ENCODE results near the gene SIRT7. TPM values are rescaled to one million over a fixed set of nuclear protein-coding genes. Genes with fewer than 3 reads are reported as not detected.

The SIRT7 gene
- total and polyA plus RNA-seq, 8 donors: 9.6 to 40.2 (median 13.5) TPM

GRCh38 chr17:81959362-81960129, 41.6 kb upstream of the SIRT7 start:
- WGBS, 2 donors: 2% methylated on average over 48 to 112 of the region's 112 CpGs
- FAIRE-seq: no peak
- peak overlapping the region in 2 of 4 donors; percentile 36 to 48 for H3K4me3 ChIP-seq
- ATAC-seq: peak; percentile 92 to 97 (median 93)
- TF ChIP-seq CTCF (IDR thresholded peaks at IDR 0.05): peak; percentile 23 to 69 (median 60)
- peaks cover 5 to 11% (median 5%) of the 10 kb centered on the region in 3 donors for H3K4me1 ChIP-seq
- no peak overlapping the region for H3K27ac ChIP-seq
- peaks cover 0 to 9% (median 5%) of the 10 kb centered on the region in 4 donors for H3K27me3 ChIP-seq
- intact Hi-C loops (cut with DNase I): loop anchor here in 2 of 3 donors (5.0 to 10.0 kb wide), 2 partner anchors 55 to 58 kb away; no protein-coding TSS in a partner anchor
- no peaks in the 10 kb centered on the region for H3K36me3 ChIP-seq
- H3K9me3 ChIP-seq: no peaks in the 10 kb centered on the region
- peak; percentile 54 to 95 (median 78) for DNase-seq

DNA sequence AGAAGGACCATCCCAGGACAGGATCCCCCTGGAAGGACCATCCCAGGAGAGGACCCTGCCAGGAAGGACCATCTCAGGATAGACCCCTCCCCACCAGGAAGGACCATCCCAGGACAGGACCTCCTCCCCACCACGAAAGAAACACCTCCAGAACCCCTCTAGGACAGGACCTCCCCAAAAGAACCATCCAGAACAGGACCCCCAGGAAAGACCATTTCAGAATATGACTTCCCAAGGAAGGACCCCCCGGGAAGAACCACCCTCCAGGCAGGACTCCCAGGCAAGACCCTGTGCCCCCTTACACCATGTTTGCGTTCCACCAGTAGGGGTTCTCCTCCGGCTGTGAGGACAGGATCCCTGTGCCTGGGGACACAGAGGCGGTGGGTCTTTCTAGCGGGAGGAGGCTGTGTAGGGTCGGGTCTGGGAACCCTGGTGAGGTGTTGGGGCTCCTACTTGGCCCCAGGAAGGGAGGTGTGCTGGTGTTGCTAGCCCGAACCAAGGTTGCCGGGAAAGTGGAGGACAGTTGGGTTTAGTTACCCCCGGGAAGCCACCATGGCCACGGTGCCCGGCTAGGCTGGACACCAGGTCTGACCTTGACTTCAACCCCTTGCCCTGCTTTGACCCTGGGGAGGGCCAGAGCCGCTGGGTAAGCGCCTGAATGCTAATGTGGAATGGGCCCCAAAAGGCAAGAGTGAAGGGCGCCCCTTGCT, 40.8 kb upstream of the SIRT7 start:
- ATAC-seq (no peak), FAIRE-seq (no peak), DNase-seq (no peak)
- no peaks in the 10 kb centered on the region for H3K36me3 ChIP-seq
- H3K27me3 ChIP-seq: peaks cover 0 to 9% (median 5%) of the 10 kb centered on the region in 4 donors
- H3K9me3 ChIP-seq: no peaks in the 10 kb centered on the region
- 46 to 50% methylated on average over 15 of the region's 15 CpGs for WGBS, 2 donors
- no peak overlapping the region for H3K27ac ChIP-seq
- TF ChIP-seq CTCF (IDR thresholded peaks at IDR 0.05): no peak
- H3K4me1 ChIP-seq: peaks cover 5 to 11% (median 5%) of the 10 kb centered on the region in 3 donors
- intact Hi-C loops (cut with DNase I): loop anchor here in 1 of 3 donors (10.0 kb wide), 1 partner anchor 56 kb away; no protein-coding TSS in a partner anchor
- peak overlapping the region in 1 of 4 donors; percentile 48 for H3K4me3 ChIP-seq

DNA sequence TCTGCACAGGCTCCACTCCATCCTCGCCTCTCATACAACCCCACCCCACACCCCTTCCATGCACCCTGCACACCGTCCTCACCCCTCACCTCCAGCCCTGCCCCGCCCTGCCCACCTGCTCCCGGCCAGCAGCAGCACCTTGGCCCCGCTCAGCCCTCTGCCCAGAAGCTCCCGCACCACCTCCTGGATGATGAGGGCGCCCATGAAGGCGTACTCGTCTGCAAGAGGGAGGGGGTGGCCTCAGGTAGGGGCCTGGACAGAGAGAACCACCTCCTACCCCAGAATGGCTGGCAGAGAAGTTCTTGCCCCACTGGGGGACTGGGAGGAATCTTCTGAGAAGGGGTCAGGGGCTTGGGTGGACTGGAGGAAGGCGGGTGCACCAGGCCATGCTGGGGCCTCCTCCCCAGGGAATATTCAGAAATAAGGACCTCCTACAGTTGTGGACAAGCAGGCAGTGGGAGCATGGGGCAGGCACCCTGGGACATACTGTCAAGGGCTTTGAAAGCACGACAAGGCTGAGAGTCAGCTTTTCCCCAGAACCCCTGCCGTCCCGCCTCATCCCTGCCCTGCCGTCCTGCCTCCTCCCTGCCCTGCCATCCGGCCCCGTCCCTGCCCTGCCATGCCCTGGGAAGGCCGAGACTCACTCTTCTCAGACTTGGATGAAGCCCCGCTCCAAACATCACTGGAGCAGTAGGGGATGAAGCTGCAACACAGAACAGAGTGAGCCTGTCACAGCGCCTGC, 39.9 kb upstream of the SIRT7 start:
- DNase-seq (no peak), ATAC-seq (no peak), FAIRE-seq (no peak)
- Histone ChIP-seq H3K4me1 (peaks cover 5 to 11% (median 5%) of the 10 kb centered on the region in 3 donors), H3K27me3 (peaks cover 0 to 9% (median 5%) of the 10 kb centered on the region in 4 donors), H3K36me3 (no peaks in the 10 kb centered on the region), H3K27ac (no peak overlapping the region), H3K9me3 (no peaks in the 10 kb centered on the region), H3K4me3 (no peak overlapping the region)
- TF ChIP-seq CTCF (IDR thresholded peaks at IDR 0.05): no peak
- 76 to 85% methylated on average over 19 of the region's 19 CpGs for WGBS, 2 donors
- intact Hi-C loops (cut with DNase I): loop anchor here in 1 of 3 donors (10.0 kb wide), 1 partner anchor 57 kb away; no protein-coding TSS in a partner anchor

- no peak overlapping the region for H3K27ac ChIP-seq
- 83 to 85% methylated on average over 45 of the region's 45 CpGs for WGBS, 2 donors
- H3K9me3 ChIP-seq: no peaks in the 10 kb centered on the region
- no peaks in the 10 kb centered on the region for H3K36me3 ChIP-seq
- H3K4me1 ChIP-seq: peaks cover 5 to 11% (median 5%) of the 10 kb centered on the region in 3 donors
- DNase-seq: peak in 1 of 6 donors; percentile 63
- peaks cover 0 to 9% (median 5%) of the 10 kb centered on the region in 4 donors for H3K27me3 ChIP-seq
- no peak overlapping the region for H3K4me3 ChIP-seq
- no peak for TF ChIP-seq CTCF (IDR thresholded peaks at IDR 0.05)
- FAIRE-seq: no peak
- intact Hi-C loops (cut with DNase I): loop anchor here in 1 of 3 donors (10.0 kb wide), 1 partner anchor 58 kb away; no protein-coding TSS in a partner anchor
- ATAC-seq: no peak
Measured at GRCh38 chr17:81956607-81957589, 38.9 kb upstream of the SIRT7 start.
